SK-N-SH (cell line): Measurements from ENCODE around the gene C1QBP. TPM values are rescaled to one million over a fixed set of nuclear protein-coding genes. Genes with fewer than 3 reads are reported as not detected.

Experiments used
- CTCF ChIA-PET: fragments of 300-600, 350-600 bp; formaldehyde crosslinking; extraction: SDS; loops from one replicate; lab custom pipeline; 2021; lab: Yijun Ruan, JAX
- POLR2A ChIA-PET: fragments of 350-600 bp; sonication (Branson Sonifier 250); formaldehyde crosslinking; extraction: SDS; loops from one replicate; lab custom pipeline; 2020; ENCODE audit warnings: antibody characterized with exemption, inconsistent platforms; lab: Yijun Ruan, JAX
- DNase-seq: peaks from one replicate; pipeline ENCODE4 v3.0.0; 2012
- H2AFZ ChIP-seq: fragments of 200-600 bp; sonication (generic); 2 replicates; pipeline ENCODE4 v1.8.1; 2016; ENCODE audit warnings: antibody characterized with exemption, mild to moderate bottlenecking, low read depth
- H3F3A ChIP-seq: fragments of 200-600 bp; sonication (generic); replicated peaks from 2 replicates; pipeline ENCODE3; 2016; ENCODE audit warnings: antibody characterized with exemption, mild to moderate bottlenecking; ENCODE audit not compliant: insufficient read depth
- H3K27ac ChIP-seq, 2 experiments: fragments of 200-500 bp in 1 of 2; fragments of 200-600 bp in 1 of 2; sonication (Bioruptor generic) in 1 of 2; sonication (generic), shearing (Covaris generic) in 1 of 2; 2 replicates each; pipeline versions ENCODE4 v1.5.1 to v1.6.1; 2014 to 2016; ENCODE audit warnings: low read depth in 2 of 2, inconsistent platforms in 1 of 2, low read length in 1 of 2, mild to moderate bottlenecking in 1 of 2, mixed read lengths in 1 of 2
- H3K27me3 ChIP-seq: fragments of 200-600 bp; sonication (generic), shearing (Covaris generic); 2 replicates; pipeline ENCODE4 v1.6.1; 2016; ENCODE audit warnings: mixed run types; ENCODE audit not compliant: insufficient read depth
- H3K36me3 ChIP-seq, 2 experiments: fragments of 200-500 bp in 1 of 2; fragments of 200-600 bp in 1 of 2; sonication (Bioruptor generic) in 1 of 2; sonication (generic) in 1 of 2; replicated peaks in 1 of 2; 2 replicates each; pipeline versions ENCODE3 to v1.5.1; 2014 to 2016; ENCODE audit warnings: low read length in 1 of 2, mild to moderate bottlenecking in 1 of 2; ENCODE audit not compliant: insufficient read depth in 2 of 2, control insufficient read depth in 1 of 2
- H3K4me1 ChIP-seq, 2 experiments: fragments of 200-500 bp in 1 of 2; fragments of 200-600 bp in 1 of 2; sonication (Bioruptor generic) in 1 of 2; sonication (generic), shearing (Covaris generic) in 1 of 2; 2 replicates each; pipeline versions ENCODE4 v1.5.1 to v1.6.1; 2014 to 2016; ENCODE audit warnings: low read depth in 1 of 2, low read length in 1 of 2, mixed run types in 1 of 2; ENCODE audit not compliant: insufficient read depth in 2 of 2, control insufficient read depth in 1 of 2
- H3K4me2 ChIP-seq: fragments of 200-600 bp; sonication (generic), shearing (Covaris generic); 2 replicates; pipeline ENCODE4 v1.6.1; 2017; ENCODE audit warnings: mixed run types
- H3K4me3 ChIP-seq, 2 experiments: fragments of 200-500 bp in 1 of 2; fragments of 200-600 bp in 1 of 2; sonication (Bioruptor generic) in 1 of 2; sonication (generic), shearing (Covaris generic) in 1 of 2; 2 replicates each; pipeline versions ENCODE4 v1.5.1 to v1.8.1; 2014 to 2016; ENCODE audit warnings: low read depth in 2 of 2, inconsistent platforms in 1 of 2, low read length in 1 of 2, mild to moderate bottlenecking in 1 of 2, mixed read lengths in 1 of 2, moderate library complexity in 1 of 2
- H3K79me2 ChIP-seq: fragments of 200-600 bp; sonication (generic); 2 replicates; pipeline ENCODE4 v1.8.1; 2017; ENCODE audit warnings: mild to moderate bottlenecking; ENCODE audit not compliant: insufficient read depth
- H3K9ac ChIP-seq: fragments of 200-600 bp; sonication (generic); 2 replicates; pipeline ENCODE4 v1.6.1; 2017; ENCODE audit warnings: mixed run types
- H3K9me2 ChIP-seq: fragments of 200-600 bp; sonication (generic); 2 replicates; pipeline ENCODE4 v1.6.1; 2017; ENCODE audit warnings: mixed run types
- H3K9me3 ChIP-seq: fragments of 200-600 bp; sonication (generic); 2 replicates; pipeline ENCODE4 v1.6.1; 2017; ENCODE audit warnings: mixed run types, mild to moderate bottlenecking, moderate library complexity
- H4K20me1 ChIP-seq: fragments of 200-600 bp; sonication (generic); 2 replicates; pipeline ENCODE4 v1.6.1; 2017; ENCODE audit warnings: mild to moderate bottlenecking, mixed run types; ENCODE audit not compliant: insufficient read depth
- CHD2 ChIP-seq: fragments of 150-350 bp; IDR thresholded peaks from 2 replicates; pipeline ENCODE4 v1.6.1; 2018; ENCODE audit warnings: low read length; ENCODE audit not compliant: partially characterized antibody
- ELF1 ChIP-seq: IDR thresholded peaks from 2 replicates; pipeline ENCODE4 v1.4.0; 2012
- EP300 ChIP-seq, 2 experiments: IDR thresholded peaks; 2 replicates each; pipeline versions ENCODE4 v1.4.0 to v1.6.1; 2012; ENCODE audit warnings: borderline replicate concordance in 1 of 2, low read depth in 1 of 2, low read length in 1 of 2
- EZH2phosphoT487 ChIP-seq: fragments of 200-600 bp; sonication (generic); IDR thresholded peaks from 2 replicates; pipeline ENCODE4 v1.6.1; 2017; ENCODE audit warnings: low read depth, mixed run types, mild to moderate bottlenecking, antibody characterized with exemption, moderate library complexity, borderline replicate concordance
- FOXJ3 ChIP-seq: sonication (generic); formaldehyde crosslinking; IDR thresholded peaks from 2 replicates; pipeline ENCODE4 v1.5.1; 2020; ENCODE audit warnings: mild to moderate bottlenecking, missing genetic modification reagents
- GABPA ChIP-seq: IDR thresholded peaks from 2 replicates; pipeline ENCODE4 v1.4.0; 2012; ENCODE audit warnings: low read depth, mild to moderate bottlenecking
- GATA2 ChIP-seq: sonication (generic); formaldehyde crosslinking; IDR thresholded peaks from 2 replicates; pipeline ENCODE4 v1.5.0; 2020; ENCODE audit warnings: mild to moderate bottlenecking, missing genetic modification reagents
- MEF2A ChIP-seq: IDR thresholded peaks from 2 replicates; pipeline ENCODE4 v1.4.0; 2012; ENCODE audit warnings: low read depth, borderline replicate concordance
- NFIC ChIP-seq: IDR thresholded peaks from 2 replicates; pipeline ENCODE4 v1.4.0; 2012; ENCODE audit warnings: borderline replicate concordance
- RAD21 ChIP-seq: IDR thresholded peaks from 2 replicates; pipeline ENCODE4 v1.6.1; 2012; ENCODE audit warnings: mild to moderate bottlenecking, low read length
- RCOR1 ChIP-seq: fragments of 150-350 bp; IDR thresholded peaks from 2 replicates; pipeline ENCODE4 v1.6.1; 2017; ENCODE audit warnings: antibody characterized with exemption, low read length
- SIN3A ChIP-seq: IDR thresholded peaks from 2 replicates; pipeline ENCODE4 v1.6.1; 2012; ENCODE audit warnings: low read depth, mild to moderate bottlenecking, low read length, moderate library complexity, borderline replicate concordance
- SMC3 ChIP-seq: IDR thresholded peaks from 2 replicates; pipeline ENCODE4 v1.6.1; 2012; ENCODE audit warnings: low read depth, low read length, improper control_type of control experiment
- TAF1 ChIP-seq: IDR thresholded peaks from 2 replicates; pipeline ENCODE4 v1.6.1; 2012; ENCODE audit warnings: low read depth, mild to moderate bottlenecking, low read length, moderate library complexity, borderline replicate concordance
- TCF12 ChIP-seq: IDR thresholded peaks from 2 replicates; pipeline ENCODE4 v1.4.0; 2012
- TEAD4 ChIP-seq: IDR thresholded peaks from 2 replicates; pipeline ENCODE4 v1.4.0; 2012; ENCODE audit warnings: mild to moderate bottlenecking, borderline replicate concordance; ENCODE audit not compliant: insufficient read depth
- YY1 ChIP-seq: IDR thresholded peaks from 2 replicates; pipeline ENCODE4 v1.4.0; 2012; ENCODE audit warnings: low read depth, mild to moderate bottlenecking
- WGBS: methylation state at CpG from one replicate; pipeline ENCODE4 v1.1.6; 2017; ENCODE audit warnings: low lambda C conversion rate; 5-methylcytosine and 5-hydroxymethylcytosine counted together
- polyA plus RNA-seq, 3 experiments: library from polyadenylated mRNA; depleted of rRNA; stranded (reverse); fragments of >200 nt; gene quantifications; 2 replicates each; pipeline ENCODE4 v1.2.3, GENCODE V29; 2012
- TF ChIP-seq, protein P1 (sequence below): fragments of 150-350 bp; IDR thresholded peaks from 2 replicates; pipeline ENCODE4 v1.6.1; 2017; ENCODE audit warnings: antibody characterized with exemption, low read length, low read depth, borderline replicate concordance
- TF ChIP-seq, protein P2 (sequence below): IDR thresholded peaks from 2 replicates; pipeline ENCODE4 v1.4.0; 2012; ENCODE audit warnings: low read depth
- TF ChIP-seq, protein P3 (sequence below): IDR thresholded peaks from 2 replicates; pipeline ENCODE4; 2012

C1QBP gene
- polyA plus RNA-seq, 1 of the 3 experiments (the other 2 are of a cell fraction), result 269 TPM

DNA sequence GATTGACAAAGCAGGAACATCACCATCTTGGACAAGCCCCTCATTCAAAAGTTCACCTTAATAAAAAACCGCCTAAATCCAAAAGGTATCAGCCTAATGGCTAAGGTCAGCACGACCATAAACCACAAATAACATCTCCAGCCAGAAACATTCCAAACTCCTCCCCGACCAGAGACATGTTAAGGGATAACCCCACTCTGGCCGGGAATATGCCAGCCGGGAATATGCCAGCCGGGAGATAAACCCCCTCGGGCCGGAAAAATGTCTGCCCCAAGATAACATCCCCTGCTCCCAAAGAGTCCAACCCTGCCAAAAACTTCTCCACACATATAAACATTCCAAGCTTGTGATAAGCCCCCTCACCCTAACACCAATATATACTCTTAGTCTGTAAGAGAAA lies 28.5 kb upstream of the C1QBP start:
- peak overlapping the region; percentile 95 for H3K4me2 ChIP-seq
- peaks cover 12 to 17% of the 10 kb centered on the region in 2 experiments for H3K36me3 ChIP-seq
- H3K79me2 ChIP-seq, result peaks cover 63% of the 10 kb centered on the region
- no peaks in the 10 kb centered on the region for H3K9me2 ChIP-seq
- ChIA-PET POLR2A (interaction anchor here (2.2 kb wide), 1 partner anchor 18 kb away, joined by 35 read pairs; the partner anchor contains the start of genes DERL2 and MIS12), CTCF (interaction anchor here (7.9 kb wide), 1 partner anchor 27 kb away, joined by 66 read pairs; the partner anchor contains the start of gene C1QBP)
- WGBS, result 3% methylated on average over 8 of the region's 8 CpGs
- H3K9me3 ChIP-seq, result no peaks in the 10 kb centered on the region
- H2AFZ ChIP-seq, result peak overlapping the region; percentile 80; the same call in 1 of the 2 replicates
- peaks cover 0 to 13% of the 10 kb centered on the region in 2 experiments; a peak in 2 of 4 replicates for H3K4me1 ChIP-seq
- H3K27ac ChIP-seq, result peak overlapping the region; percentile 63 to 74; a peak in 3 of 4 replicates
- no peaks in the 10 kb centered on the region for H3K27me3 ChIP-seq
- H3K4me3 ChIP-seq, result peak overlapping the region; percentile 88 to 98
- TF ChIP-seq CHD2 (no peak), SIN3A (0 out of 2 replicates have a peak, but pooled peaks have one; percentile 6)
- H3F3A ChIP-seq, result peaks cover 13% of the 10 kb centered on the region
- DNase-seq, result peak; percentile 54
- H4K20me1 ChIP-seq, result peaks cover 14% of the 10 kb centered on the region
- peak overlapping the region; percentile 74 for H3K9ac ChIP-seq

DNA sequence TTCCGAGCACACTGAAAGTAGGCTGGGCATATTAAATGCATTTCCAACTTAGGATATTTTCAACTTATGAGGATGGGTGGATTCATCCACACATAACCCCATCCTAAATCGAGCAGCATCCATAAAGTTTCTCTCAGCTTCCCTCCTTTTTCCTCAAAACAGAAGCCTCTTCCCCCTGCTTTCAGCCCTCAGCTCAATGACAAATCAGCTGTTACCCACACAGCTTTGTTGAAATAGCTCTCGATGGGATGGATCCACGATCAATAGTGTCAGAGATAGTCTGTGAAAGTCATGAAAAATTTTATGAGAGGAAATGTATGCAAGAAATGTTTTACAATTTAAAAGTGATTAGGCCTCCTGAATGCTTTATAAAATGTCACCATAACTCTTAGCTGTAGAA lies 27.3 kb upstream of the C1QBP start:
- POLR2A ChIA-PET, result interaction anchor here (1.1 kb wide), 1 partner anchor 20 kb away, joined by 4 read pairs; the partner anchor contains the start of genes DERL2 and MIS12
- H3K9me2 ChIP-seq, result no peaks in the 10 kb centered on the region
- no peaks in the 10 kb centered on the region for H3K27me3 ChIP-seq
- peak overlapping the region in 1 of 2 experiments; percentile 98; a peak in 2 of 4 replicates for H3K4me3 ChIP-seq
- peak overlapping the region; percentile 74; the same call in 1 of the 2 replicates for H3K9ac ChIP-seq
- H3F3A ChIP-seq, result peaks cover 12% of the 10 kb centered on the region
- no peak for DNase-seq
- CTCF ChIA-PET, result interaction anchor here (0.6 to 7.9 kb wide), 2 partner anchors 19 to 26 kb away, joined by 4 to 66 read pairs; partner anchors contain the start of genes C1QBP and DERL2
- H3K79me2 ChIP-seq, result peaks cover 73% of the 10 kb centered on the region
- peak overlapping the region; percentile 95 for H3K4me2 ChIP-seq
- H3K9me3 ChIP-seq, result no peaks in the 10 kb centered on the region
- WGBS, result 84% methylated on average over 4 of the region's 4 CpGs
- no peak for TF ChIP-seq GABPA
- no peak for TF ChIP-seq TCF12
- TF ChIP-seq CHD2, result no peak
- TF ChIP-seq, protein P1, sequence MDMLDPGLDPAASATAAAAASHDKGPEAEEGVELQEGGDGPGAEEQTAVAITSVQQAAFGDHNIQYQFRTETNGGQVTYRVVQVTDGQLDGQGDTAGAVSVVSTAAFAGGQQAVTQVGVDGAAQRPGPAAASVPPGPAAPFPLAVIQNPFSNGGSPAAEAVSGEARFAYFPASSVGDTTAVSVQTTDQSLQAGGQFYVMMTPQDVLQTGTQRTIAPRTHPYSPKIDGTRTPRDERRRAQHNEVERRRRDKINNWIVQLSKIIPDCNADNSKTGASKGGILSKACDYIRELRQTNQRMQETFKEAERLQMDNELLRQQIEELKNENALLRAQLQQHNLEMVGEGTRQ, result no peak
- no peak for TF ChIP-seq ELF1
- TF ChIP-seq, protein P2, sequence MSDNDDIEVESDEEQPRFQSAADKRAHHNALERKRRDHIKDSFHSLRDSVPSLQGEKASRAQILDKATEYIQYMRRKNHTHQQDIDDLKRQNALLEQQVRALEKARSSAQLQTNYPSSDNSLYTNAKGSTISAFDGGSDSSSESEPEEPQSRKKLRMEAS, result no peak
- TF ChIP-seq YY1, result no peak
- TF ChIP-seq EP300 (IDR thresholded peaks at IDR 0.05; ENCODE audit: borderline replicate concordance in 1 of 2, low read depth in 1 of 2, low read length in 1 of 2), result no peak
- TF ChIP-seq RCOR1, result no peak
- TF ChIP-seq FOXJ3 (CRISPR knock-in tag), result no peak
- TF ChIP-seq TEAD4, result no peak
- TF ChIP-seq, protein P3, sequence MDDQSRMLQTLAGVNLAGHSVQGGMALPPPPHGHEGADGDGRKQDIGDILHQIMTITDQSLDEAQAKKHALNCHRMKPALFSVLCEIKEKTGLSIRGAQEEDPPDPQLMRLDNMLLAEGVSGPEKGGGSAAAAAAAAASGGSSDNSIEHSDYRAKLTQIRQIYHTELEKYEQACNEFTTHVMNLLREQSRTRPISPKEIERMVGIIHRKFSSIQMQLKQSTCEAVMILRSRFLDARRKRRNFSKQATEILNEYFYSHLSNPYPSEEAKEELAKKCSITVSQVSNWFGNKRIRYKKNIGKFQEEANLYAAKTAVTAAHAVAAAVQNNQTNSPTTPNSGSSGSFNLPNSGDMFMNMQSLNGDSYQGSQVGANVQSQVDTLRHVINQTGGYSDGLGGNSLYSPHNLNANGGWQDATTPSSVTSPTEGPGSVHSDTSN, result no peak
- no peak for TF ChIP-seq MEF2A
- no peak for TF ChIP-seq TAF1
- no peak for TF ChIP-seq NFIC
- TF ChIP-seq SIN3A, result no peak
- TF ChIP-seq EZH2phosphoT487, result no peak
- TF ChIP-seq SMC3, result no peak
- no peak for TF ChIP-seq RAD21
- TF ChIP-seq GATA2 (CRISPR knock-in tag), result no peak
- peaks cover 0 to 13% of the 10 kb centered on the region in 2 experiments; a peak in 2 of 4 replicates for H3K4me1 ChIP-seq
- no peak overlapping the region for H3K27ac ChIP-seq
- H3K36me3 ChIP-seq, result peaks cover 3 to 9% of the 10 kb centered on the region in 2 experiments
- peaks cover 14% of the 10 kb centered on the region for H4K20me1 ChIP-seq
- no peak overlapping the region for H2AFZ ChIP-seq
